AG08396 (cell line): ENCODE results near the gene SAA1.
"Not testable (repeated sequence)": the region's sequence is repeated elsewhere in the genome, so short reads cannot be mapped to it uniquely, and the experiment has no call there.

Experiments
- DNase-seq: peaks from one replicate; pipeline ENCODE4 v3.0.0; 2012; ENCODE audit warnings: low spot score, mixed read lengths

Gene SAA1

DNA sequence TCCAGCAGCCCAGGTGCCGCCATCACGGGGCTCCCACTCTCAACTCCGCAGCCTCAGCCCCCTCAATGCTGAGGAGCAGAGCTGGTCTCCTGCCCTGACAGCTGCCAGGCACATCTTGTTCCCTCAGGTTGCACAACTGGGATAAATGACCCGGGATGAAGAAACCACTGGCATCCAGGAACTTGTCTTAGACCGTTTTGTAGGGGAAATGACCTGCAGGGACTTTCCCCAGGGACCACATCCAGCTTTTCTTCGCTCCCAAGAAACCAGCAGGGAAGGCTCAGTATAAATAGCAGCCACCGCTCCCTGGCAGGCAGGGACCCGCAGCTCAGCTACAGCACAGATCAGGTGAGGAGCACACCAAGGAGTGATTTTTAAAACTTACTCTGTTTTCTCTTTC, at the start of gene SAA1:
Gene SAA1, plus strand, starts transcription at position 316 of the 400 bp plus-strand sequence. CDS start 624 bp downstream, outside the sequence.
- no peak for DNase-seq

DNA sequence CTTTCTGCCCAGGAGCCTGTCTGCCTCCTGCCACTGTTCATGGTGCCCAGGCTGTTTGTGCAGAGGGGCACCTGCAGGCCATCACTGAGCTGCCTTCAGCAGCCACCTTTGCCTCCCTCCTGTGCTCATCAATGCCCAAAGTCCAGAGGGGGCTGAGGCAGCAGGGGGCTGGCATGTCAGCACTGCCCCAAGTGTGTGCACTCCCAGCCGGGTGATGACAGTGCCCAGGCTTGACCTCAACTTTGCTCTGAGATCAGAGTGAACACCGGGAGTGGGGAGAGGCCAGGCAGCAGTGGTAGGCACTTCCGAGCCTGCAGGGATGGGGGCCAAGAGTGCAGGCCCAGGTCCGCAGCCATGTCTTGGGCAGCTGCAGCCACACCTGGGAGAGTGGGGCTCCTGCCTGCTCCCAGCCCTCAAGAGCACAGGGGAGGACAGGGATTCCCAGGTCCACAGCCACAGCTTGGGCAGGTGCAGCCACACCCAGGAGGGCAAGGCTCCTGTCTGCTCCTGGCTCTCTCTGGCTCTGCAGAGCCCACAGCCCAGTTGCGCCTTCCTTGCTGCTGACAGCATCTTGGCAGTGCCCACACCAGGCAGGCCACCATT, 44.7 kb upstream of the SAA1 start:
- DNase-seq = no peak

DNA sequence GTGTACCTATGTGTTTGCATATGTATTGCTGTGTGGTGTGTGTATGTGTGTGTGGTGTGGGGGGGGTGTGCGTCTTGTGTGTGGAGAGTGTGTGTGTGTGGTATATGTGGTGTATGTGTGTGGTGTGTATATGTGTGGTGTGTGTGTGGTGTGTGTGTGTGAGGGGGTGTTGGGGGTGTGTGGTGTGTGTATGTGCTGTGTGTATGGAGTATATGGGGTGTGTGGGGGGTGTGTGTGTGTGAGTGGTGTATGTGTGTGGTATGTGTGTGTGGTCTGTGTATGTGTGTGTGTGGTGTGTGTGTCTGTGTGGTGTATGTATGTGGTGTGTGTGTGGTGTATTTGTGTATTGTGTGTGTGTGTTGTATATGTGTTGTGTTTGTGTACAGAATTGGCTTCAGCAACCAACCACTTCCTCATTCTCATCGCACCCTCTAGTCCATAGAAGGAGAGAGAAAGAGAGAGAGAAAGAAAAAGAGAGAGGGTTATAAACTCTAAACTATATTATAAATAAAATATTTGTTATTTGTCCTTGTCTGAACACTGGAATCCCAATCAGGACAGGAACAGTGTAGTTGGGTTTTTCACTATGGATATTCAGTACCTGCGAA, 43.1 kb upstream of the SAA1 start:
- DNase-seq = no peak

DNA sequence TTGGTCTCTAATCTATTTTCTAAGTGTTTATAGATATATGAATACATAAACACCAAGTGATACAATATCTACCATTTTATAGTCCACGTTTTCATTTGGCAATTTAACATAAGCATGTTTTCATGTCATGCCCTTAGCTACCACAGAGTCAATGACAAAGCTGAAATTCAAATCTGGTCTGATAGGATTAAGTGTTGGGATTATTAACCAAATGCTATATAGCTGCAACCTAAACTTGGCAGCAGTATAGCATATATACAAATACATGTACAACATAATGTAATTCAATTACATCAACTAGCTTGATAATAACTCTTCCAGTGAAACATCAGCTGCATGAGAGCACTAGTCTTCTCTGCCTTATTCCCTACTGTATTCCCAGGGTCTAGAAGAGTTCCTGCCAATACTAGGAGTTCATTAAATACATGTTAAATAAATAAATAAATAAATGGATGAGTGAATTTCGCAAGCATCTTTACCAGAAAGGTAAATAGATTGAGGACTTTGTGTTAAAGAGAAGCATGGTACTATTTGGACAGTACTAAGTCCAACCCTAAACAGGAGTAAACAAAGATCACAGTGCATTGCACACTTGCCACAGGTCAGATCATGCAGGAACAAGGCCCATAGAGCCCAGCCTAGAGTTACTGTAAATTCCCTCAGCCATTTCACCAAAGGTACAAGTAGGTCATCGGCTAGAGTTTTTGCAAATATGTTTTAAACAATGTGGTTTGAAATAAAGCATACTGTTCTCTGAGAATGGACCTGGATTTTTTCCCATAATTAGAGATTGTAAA, 42.3 kb upstream of the SAA1 start:
- DNase-seq = no peak

DNA sequence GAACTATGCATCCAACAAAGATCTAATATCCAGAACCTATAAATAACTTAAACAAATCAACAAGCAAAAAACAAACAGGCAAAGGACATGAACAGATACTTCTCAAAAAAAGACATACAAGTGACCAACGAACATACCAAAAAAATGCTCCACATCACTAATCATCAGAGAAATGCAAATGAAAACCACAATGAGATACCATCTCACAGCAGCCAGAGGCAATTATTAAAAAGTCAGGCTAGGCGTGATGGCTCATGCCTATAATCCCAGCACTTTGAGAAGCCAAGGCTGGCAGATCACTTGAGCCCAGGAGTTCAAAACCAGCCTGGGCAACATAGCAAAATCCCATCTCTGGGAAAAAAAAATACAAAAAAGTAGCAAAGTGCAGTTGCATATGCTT, 40.2 kb upstream of the SAA1 start:
- no peak for DNase-seq

DNA sequence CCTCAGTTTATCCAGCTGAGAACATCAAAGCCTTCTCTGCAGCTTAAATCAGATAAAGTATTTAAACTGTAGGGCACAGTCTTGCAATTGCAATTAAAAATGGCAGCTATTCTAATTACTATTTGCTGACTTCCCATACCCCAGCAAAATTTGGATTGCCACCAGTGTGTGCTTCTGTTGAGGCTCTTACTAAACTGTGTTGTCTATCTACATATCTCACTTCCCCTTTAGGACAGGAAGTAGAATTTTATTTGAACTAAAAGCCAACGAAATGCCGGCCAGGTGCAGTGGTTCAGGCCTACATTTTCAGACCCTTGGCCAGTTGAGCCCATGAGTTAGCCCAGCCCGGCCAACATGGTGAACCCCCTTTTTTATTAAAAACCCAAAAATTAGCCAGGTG, 36.6 kb upstream of the SAA1 start:
- no peak for DNase-seq

DNA sequence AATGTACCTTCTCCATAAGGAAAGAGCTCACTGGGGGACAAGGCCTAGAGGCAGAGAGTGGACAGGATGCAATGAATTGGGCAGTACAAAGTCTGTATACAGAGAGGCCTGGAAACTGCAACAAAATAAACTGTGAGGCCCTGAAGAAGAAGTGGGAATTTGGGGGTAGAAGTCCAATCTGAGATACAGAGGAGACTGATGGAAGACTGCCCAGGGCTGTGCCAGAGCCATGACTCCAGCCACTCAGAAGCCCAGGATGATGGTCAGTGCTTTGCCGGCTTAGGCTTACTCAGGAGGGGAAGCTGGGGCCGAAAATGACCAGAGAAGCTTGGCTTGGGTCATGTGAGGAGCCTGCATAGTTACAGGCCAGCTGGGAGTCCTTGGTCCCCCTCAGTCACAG, 35.2 kb upstream of the SAA1 start:
- DNase-seq = no peak

DNA sequence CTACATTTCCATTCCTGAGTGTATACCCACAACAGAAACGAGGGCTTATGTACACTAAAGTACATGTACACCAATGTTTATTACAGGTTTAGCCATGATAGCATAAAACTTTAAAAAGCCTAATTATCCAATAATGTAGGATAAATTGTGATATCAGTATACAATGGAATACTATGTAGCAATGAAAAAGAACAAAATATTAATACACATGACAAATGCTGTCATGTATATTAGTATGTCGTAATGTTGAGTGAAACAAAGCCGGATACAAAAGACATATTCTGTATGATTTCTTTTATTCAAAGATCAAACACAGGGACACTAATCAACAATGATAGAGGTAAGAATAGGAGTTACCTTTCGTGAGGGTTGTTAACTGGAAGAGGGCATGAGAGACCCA, 32.2 kb upstream of the SAA1 start:
- no peak for DNase-seq

DNA sequence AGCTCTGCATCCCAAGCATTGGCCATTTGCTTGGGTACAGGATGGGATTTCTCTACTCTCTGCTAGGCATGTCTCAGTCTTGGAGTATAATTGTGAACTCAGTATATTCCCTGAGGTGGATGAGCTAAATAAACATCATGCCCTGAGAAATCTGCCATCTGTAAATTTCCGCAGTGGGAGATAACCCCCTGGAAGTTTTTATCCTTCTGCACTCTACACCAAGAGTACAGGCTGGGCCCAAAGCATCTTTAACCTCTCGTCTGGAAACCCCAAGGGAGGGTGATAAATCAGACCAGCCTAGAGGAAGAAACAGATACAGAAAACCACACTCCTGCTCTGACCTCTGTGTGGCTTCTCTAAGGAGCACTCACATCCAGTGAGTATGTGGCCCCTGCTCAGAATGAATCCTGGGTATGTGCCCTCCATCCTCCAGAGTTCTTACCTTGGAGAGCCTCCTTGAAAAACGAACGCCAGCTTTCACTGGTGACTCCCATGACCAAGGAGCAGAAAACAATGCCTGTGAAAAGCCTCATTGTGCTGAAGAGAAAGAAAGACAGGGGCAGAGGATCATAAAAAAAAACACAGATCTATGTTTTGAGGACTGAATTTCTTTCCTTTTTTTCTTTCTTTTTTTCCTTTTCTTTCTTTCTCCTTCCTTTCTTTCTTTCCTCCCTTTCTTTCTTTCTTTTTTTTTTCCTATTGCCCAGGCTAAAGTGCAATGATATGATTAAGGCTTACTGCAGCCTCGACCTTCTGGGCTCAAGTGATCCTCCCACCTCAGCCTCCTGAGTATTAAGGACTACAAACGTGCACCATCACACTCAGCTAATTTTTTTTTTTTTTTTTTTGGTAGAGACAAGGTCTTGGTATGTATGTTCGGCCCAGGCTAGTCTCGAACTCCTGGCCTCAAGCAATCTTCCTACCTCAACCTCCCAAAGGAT, 30.4 kb upstream of the SAA1 start:
- DNase-seq = no peak

DNA sequence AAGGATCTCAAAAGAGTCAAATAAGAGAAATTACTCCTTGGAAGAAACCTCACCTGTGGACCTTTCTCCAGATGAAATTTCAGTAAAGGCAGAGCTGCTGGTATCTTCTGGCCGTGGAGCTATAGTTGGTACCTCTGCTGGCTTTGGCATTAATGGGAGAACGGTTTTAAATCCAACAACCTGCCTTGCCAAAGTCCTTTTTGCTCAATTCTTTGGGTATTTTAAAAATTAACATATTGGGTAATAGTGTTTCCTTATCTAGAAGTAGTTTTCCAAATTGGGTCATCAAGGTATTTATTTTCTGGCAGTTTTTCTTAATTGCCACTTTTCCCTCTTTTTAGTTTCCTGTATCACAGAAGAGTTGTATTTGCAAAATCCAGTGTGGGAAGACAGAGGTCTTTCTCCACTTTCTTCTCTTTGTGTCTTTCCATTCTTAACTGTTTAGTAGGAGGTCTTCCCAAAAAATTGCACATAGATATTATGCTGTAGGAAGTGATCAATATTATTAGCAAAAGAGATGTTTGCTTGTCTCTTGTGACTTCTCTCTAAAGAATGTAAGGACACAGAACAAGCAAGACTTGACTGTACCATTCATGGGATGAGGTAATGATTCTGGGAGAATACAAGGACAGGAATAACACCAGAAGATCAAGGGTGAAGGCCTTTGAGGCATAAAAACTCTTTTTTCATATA, 29.3 kb upstream of the SAA1 start, which contains the start of gene SAA4:
Gene SAA4, minus strand, starts transcription at position 139 of the 693 bp plus-strand sequence. CDS start 876 bp downstream, outside the sequence.
- DNase-seq = no peak

DNA sequence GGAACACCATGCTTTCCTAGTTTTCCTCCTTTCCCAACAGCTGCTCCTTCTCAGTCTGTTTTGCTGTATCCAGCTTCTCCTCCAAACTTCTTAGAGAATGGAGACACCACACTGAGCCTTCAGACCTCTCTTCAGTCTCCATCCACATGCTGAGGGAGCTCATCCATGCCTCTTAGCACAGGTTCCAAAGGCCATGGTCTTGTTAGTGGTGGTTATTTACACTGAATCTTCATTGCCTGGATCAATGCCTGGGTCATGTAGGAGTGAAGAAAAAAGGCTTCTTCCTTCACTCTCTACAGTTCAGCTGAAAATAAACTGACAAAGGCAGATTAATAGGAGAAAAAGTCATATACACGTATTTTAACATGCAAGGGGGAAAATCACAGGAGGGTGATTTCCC, 26.4 kb upstream of the SAA1 start:
- DNase-seq = no peak

DNA sequence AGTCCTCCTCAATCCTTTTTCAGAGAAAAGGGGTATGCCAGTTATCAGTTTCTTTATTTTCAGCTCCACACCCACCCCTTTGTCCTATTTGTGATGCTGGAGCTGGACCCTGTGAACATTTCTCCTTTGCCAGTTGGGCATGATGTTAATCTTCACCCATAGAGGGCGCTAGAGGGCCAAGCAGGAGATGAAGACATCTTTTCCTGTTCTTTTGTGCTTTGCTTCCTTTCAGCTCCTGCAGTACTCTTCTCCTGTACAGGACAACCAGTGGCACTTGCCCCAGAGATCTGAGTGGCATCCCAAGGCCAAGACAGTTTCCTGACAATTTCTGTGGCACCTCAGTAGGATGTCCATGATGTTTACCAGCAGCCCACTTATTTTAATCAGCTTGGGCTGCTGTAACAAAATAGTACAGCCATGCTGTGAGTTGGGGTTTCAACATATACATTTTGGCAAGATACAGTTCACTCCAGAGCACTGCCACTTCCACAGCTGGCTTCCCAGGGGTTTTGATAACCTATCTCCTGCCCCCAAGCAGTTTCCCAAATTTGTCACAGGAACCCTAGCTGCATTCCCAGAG, 22.2 kb upstream of the SAA1 start:
- peak; percentile 64 for DNase-seq

DNA sequence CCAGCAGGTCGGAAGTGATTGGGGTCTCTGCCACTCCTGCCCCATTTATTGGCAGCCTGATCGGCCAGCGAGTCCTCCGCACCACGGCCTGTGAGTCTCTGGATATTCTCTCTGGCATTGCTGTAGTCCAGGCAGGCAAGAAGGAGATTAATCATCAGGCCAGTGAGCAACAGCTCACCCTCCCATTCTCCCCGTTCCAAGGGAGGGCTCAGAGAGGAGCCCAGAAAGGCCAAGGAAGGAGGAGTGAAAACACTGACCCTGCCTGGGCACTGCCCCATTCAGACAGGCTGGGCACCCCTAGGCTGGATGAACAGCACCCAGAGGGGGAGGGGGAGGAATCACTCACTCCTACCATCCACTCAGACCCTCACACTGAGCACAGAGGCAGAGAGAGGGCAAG, 20.7 kb upstream of the SAA1 start:
- DNase-seq = no peak

DNA sequence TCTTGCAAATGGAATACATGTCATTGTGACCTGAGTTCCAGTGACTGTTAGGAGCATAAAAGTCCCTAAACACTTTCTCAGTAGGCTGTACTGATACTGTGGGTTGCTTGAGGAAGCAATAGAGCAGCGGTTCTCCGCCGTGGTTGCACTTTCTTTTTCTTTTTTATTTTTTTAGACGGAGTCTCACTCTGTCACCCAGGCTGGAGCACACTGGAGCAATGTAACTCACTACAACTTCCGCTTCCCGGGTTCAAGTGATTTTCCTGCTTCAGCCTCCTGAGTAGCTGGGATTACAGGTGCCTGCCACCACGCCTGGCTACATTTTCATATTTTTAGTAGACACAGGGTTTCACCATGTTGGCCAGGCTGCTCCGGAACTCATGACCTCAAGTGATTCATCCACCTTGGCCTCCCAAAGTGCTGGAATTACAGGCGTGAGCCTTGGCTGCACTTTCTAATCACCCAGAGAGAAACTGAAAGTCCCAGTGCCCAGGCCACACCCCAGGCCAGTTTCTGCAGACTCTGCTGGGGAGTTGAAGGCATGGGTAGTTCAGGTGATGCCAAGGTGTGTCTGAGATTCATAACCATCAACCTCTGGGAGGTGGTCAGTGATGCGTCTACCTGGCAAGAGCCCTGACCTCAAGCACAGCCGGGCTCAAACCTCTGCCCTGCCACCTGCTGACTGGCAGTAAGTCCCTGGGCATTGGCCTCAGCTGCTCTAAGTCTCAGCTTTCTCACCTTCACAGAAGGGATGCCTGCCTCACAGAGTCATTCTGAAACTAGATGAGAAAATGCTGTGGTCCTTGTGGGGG, 19.5 kb upstream of the SAA1 start:
- DNase-seq = not testable (repeated sequence)

DNA sequence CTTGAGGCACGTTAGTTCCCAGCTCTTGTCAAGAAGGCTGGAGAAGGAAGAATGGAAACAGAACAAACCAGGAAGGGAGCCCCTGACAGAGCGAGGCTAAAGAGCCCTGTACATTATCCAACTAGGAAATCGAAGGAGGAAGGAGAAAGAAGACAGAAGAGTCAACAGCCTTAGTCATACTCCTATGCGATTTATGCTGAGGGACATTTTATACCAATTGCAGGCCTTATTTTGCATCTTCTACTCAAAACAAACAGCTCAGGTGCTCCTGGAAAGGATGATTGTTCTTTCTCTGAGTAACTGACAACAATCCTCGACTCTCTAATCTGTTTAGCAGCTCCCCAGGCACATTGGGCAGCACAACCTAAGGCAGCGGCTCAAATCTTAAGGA, 18.9 kb upstream of the SAA1 start:
- not testable (repeated sequence) for DNase-seq

DNA sequence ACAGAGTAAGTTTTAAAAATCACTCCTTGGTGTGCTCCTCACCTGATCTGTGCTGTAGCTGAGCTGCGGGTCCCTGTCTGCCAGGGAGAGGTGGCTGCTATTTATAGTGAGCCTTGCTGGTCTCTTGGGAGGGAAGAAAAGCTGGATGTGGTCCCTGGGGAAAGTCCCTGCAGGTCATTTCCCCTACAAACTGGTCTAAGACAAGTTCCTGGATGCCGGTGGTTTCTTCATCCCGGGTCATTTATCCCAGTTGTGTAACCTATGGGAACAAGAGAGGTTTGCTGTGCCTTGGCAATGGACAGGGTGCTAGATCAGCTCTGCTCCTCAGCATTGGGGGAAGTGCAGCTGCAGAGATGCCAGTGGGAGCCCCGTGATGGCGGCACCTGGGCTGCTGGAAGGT, 17.5 kb upstream of the SAA1 start, which contains the start of gene SAA2:
Gene SAA2, minus strand, starts transcription at position 108 of the 400 bp plus-strand sequence. CDS start 657 bp downstream, outside the sequence.
- no peak for DNase-seq

DNA sequence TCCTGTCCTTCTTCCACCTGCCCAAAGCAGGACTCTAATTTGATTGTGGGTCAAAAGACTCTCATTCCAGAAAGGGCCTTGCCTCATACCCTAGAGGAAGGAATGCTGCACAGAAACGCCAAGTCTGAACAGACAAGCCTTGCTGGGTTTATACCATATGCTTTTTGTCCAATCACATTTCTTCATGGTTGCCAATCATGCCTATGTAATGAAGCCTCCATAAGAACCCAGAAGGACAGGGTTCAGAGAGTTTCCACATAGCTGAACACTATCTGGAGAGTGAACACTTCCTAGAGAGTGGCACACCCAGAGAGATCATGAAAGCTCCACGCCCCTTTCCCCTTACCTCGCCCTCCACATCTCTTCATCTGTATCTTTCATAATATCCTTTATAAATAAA, 12.8 kb upstream of the SAA1 start:
- DNase-seq = no peak

DNA sequence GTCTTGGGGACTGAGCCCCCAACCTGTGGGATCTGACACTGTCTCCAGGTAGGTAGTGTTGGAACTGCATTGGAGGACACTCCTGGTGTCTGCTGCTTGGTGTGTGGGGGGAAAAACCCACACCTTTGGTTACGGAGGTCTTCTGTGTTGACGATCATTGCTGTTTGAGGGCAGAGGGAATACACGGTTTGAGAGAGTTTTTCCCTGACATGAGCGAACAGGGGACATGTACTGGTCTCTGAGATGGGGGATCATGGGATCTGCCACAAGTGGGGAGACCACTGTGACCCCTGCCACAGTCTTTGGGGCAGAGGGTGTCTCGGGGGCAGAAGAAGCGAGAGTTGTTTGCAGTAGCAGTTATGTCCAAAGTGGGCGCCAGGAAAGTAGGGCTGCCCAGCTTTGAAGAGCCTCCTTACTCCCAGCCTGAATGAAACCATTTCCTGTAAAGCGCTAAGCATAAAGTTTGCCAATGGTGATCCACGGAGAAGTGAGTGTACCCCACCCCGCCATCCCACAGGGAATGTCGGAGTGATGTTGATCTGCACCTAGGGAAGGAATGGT, 12.2 kb upstream of the SAA1 start:
- no peak for DNase-seq

DNA sequence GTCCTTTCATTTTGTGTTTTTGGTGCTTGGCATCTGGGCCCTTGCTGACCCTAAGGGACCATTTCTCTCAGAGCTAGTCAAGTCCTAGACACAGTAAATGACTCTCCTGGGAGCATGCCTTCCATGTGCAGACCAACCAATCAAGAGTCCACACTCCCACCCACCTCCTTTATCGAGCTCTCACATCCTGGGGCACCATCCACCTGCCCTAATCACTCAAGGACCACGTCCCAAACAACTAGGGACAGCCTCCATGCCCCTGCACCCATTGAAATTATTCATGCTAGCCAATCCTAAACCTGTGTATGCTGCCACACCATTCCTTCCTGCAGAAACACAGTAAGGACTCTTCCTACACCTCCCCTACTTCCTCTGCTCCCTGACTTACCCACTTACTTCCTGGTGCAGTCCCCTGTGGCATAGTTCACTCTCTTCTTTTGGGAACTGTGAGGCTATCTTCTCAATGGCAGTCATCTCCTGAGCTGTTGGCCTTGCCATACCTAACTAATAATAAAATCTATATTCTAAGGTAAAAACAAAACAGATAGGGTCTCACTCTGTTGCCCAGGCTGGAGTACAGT, 11.2 kb upstream of the SAA1 start:
- DNase-seq = no peak
